ENCODE results near the gene SPOPL.

DNA sequence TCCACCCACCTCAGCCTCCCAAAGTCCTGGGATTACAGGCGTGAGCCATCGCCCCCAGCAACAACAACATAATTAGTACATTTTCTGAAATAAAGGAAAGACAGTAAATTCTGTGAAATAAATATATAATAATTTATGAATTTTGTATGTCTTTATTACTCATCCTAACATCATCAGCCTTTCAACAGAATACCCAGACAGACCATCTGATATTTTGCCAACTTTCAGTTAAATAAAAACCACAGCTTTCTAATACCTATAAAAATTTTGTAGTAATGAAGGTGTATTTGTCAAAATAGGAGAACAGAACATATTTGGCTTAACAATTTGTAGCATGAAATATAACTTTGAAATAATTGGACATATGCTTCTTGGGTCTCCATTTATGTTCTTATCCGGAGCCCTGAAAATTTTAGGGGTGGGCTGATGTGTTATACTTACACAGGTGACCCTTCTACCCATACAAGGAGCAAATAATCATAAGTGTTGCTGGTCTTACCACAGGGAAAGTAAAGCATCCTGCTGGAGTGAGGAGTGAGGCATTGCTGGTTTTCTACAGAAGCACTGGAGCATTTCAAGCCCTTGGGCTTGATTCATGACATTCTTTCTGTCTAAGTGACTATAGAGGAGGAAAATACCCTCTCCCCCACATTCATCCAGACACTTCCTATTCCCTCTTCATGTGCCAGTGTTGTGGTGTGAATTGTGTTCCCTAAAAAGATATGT is 99.3 kb downstream of the SPOPL start:
- TF ChIP-seq, protein P1, sequence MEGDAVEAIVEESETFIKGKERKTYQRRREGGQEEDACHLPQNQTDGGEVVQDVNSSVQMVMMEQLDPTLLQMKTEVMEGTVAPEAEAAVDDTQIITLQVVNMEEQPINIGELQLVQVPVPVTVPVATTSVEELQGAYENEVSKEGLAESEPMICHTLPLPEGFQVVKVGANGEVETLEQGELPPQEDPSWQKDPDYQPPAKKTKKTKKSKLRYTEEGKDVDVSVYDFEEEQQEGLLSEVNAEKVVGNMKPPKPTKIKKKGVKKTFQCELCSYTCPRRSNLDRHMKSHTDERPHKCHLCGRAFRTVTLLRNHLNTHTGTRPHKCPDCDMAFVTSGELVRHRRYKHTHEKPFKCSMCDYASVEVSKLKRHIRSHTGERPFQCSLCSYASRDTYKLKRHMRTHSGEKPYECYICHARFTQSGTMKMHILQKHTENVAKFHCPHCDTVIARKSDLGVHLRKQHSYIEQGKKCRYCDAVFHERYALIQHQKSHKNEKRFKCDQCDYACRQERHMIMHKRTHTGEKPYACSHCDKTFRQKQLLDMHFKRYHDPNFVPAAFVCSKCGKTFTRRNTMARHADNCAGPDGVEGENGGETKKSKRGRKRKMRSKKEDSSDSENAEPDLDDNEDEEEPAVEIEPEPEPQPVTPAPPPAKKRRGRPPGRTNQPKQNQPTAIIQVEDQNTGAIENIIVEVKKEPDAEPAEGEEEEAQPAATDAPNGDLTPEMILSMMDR (IDR thresholded peaks at IDR 0.05): no peak
- TF ChIP-seq POLR2A (IDR thresholded peaks at IDR 0.05): no peak
